Measurements from ENCODE around the gene TUT4.
A peak's percentile ranks its signal among the peaks of the same experiment; 100 is the strongest.

Gene TUT4

GRCh38 chr1:52472384-52472783, 80.5 kb downstream of the TUT4 start:
- DNase-seq (ENCODE audit: low read depth in 3 of 3): no peak

GRCh38 chr1:52469108-52469507, 83.8 kb downstream of the TUT4 start:
- no peak for DNase-seq (ENCODE audit: low read depth in 3 of 3)

- no peak for DNase-seq (ENCODE audit: low read depth in 3 of 3)
These were observed 89.0 kb downstream of the TUT4 start for GRCh38 chr1:52463891-52464290.

GRCh38 chr1:52461821-52462220, 91.1 kb downstream of the TUT4 start:
- DNase-seq (ENCODE audit: low read depth in 3 of 3): no peak

- DNase-seq (ENCODE audit: low read depth in 3 of 3): no peak
These were observed 92.2 kb downstream of the TUT4 start for GRCh38 chr1:52460694-52461093.

DNA sequence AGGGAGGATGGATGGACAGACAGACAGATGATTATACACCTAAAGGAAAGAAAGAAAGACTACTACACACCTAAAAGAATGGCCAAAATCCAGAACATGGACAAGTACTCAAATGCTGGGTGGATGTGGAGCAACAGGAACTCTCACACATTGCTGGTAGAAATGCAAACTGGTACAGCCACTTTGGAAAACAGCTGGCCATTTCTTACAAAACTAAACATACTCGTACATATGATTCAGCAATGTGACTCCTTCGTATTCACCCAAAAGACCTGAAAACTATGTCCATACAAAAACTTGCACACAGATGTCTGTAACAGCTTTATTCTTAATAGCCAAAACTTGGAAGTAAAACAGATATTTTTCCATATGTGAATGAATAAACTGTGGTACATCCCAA, 97.2 kb downstream of the TUT4 start:
- no peak for DNase-seq (ENCODE audit: low read depth in 3 of 3)

DNA sequence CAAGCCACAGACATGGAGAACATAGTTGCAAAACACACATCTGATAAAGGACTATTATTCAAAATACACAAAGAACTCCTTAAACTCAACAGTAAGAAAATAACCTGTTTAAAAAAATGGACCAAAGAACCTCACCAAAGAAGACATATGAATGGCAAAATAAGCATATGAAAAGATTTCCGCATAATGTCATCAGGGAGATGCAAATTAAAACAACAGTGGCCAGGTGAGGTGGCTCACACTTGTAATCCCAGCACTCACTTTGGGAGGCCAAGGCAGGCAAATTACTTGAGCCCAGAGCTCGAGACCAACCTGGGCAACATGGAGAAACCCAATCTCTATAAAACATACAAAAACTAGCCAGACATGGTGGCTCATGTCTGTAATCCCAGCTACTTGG, 98.1 kb downstream of the TUT4 start:
- no peak for DNase-seq (ENCODE audit: low read depth in 3 of 3)

- DNase-seq (ENCODE audit: low read depth in 3 of 3): no peak
These were observed 98.8 kb downstream of the TUT4 start for GRCh38 chr1:52454127-52454526.

DNA sequence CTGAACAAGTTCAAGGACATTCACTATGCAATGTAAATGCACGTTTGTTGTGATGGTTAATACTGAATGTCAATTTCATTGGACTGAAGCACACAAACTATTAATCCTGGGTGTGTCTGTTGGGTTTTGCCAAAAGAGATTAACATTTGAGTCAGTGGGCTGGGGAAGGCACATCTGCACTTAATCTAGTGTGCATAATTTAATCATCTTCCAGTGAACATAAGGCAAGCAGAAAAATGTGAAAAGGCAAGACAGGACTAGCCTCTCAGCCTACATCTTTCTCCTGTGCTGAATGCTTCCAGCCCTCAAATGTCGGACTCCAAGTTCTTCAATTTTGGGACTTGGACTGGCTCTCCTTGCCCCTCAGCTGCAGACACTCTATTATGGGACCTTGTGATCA, 108.4 kb downstream of the TUT4 start:
- DNase-seq (ENCODE audit: low read depth in 3 of 3): no peak

GRCh38 chr1:52439976-52440375, 112.9 kb downstream of the TUT4 start:
- no peak for DNase-seq (ENCODE audit: low read depth in 3 of 3)

DNA sequence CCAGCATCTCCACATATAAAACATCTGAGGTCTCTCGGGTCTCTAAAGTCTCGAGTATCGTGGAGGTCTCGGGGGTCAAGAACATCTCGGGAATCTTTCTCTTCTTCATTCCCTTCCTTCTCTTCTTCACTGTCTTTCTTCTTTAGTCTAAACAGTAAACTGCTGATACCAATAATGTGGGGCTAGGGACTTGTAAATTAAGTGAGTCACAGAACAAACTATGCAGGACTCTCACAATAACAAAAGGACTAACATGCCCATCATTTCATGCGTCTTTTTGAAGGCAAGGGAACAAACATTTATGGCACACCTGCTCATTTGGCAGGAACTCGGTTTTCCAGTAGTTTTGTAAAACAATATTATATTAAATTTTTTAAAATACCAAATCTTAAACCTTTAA, 116.1 kb downstream of the TUT4 start:
- DNase-seq (ENCODE audit: low read depth in 3 of 3): no peak

DNA sequence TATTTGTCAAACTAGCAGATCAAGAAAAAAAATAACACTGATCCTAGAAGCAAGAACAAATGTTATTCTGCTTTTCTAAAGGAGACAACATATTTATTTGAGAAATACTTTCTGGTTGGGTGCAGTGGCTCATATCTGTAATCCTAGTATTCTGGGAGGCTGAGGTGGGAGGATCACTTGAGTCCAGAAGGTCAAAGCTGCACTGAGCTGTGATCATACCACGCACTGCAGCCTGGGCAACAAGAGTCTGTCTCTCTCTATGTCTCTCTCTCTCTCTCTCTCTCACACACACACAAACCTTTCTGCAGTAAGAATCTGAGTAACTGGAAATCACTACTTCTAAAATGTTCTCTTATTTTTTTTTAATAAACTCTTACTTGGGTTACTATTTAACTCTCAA, 117.2 kb downstream of the TUT4 start:
- DNase-seq (ENCODE audit: low read depth in 3 of 3): no peak

- DNase-seq (ENCODE audit: low read depth in 3 of 3): no peak
These were observed 117.7 kb downstream of the TUT4 start for GRCh38 chr1:52435211-52435610.

- no peak for DNase-seq (ENCODE audit: low read depth in 3 of 3)
These were observed 120.1 kb downstream of the TUT4 start for GRCh38 chr1:52432807-52433206.

GRCh38 chr1:52427152-52427551, 125.7 kb downstream of the TUT4 start:
- no peak for DNase-seq (ENCODE audit: low read depth in 3 of 3)

- no peak for DNase-seq (ENCODE audit: low read depth in 3 of 3)
These were observed 126.5 kb downstream of the TUT4 start for GRCh38 chr1:52426371-52426770.

DNA sequence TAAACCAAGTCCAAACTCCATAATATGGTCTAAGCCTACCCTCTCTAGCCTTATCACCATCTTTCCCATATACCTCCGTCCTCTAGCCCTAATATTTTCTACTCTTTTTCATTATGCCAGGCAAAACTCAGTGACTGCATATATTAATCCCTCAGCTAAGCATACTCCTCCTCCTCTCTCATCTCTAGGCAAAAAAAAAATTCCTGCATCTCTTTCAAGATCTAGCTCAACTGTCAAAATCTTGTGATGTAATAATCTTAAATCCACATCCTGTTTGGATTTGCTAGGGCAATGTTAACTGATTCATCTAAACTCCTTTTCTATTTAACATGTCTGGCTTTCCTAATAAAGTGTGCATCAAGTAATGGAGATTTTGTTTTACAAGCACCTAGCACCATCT, 128.1 kb downstream of the TUT4 start:
- DNase-seq (ENCODE audit: low read depth in 3 of 3): no peak

DNA sequence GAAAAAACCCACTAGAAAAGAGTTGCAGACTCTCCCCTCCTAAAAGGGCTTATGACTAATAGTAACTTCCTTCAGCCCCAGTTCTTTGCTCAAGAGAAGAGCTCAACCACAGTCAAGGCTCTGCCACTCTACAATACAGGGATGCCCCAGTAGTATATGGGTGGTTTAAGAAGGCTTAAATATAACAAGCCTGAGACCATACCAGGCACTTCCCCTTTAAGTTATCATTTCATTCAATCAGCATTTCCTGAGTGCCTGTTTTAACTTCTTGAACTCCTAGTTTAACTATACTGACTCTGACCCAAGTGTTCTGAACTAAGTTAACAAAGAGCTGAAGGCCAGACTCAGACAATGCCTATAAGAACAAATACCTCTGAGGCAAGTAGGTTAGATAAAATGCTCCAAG, 128.7 kb downstream of the TUT4 start:
- no peak for DNase-seq (ENCODE audit: low read depth in 3 of 3)

GRCh38 chr1:52423771-52424170, 129.1 kb downstream of the TUT4 start:
- peak; percentile 2 to 44 (median 27) for DNase-seq (ENCODE audit: low read depth in 3 of 3)

DNA sequence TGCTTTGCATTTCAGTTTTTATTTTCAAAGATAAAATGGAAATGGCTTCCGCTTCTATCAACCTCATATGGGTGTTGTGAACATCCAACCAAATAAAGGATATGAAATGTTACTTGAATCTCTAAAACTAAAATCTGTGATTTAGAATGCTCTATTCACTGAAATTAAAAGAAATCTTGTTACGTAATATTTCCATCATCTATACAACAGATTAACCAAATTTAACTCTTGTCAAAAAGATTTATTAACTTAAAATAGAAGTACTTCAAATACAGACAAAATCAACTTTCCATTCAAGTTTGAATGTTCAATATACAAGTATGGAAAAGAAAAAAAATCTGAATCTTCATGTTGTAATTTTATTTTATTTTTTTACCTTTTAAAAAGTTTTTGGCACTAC, 129.8 kb downstream of the TUT4 start:
- DNase-seq (ENCODE audit: low read depth in 3 of 3): no peak

DNA sequence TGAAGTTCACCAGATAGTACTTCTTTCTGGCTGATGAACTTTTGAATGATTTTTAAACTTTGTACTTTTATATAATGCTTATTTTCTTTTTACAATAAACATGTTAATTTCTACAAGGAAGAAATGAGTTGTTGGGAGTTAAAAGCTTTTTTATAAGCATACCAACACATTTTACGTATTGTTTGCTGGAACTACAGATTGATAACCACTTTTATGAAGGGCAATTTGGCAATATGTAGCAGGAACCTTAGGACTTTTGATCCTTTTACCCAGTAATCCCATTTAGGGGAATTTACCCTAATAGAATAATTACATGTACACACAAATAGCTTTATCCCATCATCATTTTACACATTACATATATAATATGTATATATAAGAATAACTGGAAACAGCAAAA, 132.2 kb downstream of the TUT4 start:
- DNase-seq (ENCODE audit: low read depth in 3 of 3): no peak

DNA sequence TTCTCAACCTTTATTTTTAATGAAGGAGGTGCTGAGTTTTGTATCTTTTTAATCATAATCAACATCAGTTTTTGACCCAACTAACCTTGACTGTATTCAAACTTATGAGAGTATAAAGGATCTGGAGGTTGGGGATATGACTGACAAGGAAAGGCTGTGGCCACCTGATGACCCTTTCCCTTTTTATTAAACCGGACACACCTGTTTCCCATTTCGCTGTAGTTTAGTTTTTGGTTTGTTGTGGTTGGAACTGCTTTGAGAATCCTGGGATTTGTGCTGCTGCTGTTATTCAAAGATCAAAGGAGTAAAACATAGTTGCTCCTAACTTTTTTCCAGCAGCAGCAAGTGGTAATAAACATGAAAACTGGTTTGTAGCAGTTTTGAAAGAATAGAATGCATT, 136.1 kb downstream of the TUT4 start:
- DNase-seq (ENCODE audit: low read depth in 3 of 3): no peak

DNA sequence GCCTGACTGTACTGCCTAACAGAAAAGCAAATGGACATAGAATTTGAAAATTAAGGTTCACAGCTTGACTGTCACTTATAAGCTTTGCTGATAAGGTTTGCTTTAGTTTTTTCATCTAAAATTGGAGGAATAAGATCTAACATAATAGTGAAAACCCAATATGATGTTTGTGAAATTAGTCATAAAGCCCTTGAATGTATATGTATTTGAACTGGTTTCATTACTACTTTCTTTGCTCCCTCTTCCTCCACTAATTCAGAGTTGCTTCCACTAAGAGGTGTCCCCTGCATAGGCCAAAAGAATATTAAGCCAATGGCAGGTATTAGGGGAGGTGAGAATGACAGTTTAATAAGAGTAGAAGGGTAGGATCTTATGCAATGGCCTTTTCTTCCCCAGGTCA, 137.9 kb downstream of the TUT4 start:
- no peak for DNase-seq (ENCODE audit: low read depth in 3 of 3)

DNA sequence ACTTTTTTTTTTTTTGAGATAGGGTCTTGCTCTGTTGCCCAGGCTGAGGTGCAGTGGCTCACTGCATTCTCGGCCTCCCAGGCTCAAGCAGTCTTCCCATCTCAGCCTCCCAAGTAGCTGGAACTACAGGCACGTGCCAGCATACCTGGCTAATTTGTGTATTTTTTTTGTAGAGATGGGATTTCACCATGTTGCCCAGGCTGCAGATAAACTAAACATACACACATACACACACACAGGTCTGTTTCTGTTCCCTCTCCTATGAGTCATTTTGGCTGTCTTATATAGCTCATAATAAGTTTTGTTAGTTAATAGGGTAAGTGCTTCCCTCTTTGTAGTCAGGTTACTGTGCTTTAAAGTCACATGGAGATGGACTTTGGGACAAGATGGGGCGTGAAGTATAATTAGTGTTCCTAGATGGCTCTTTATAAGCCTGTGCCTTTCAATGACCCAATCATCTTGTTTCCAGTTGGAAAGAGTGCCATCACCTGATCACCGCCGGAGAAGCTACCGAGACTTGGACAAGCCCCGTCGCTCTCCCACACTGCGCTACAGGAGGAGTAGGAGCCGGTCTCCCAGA, 139.4 kb downstream of the TUT4 start:
- DNase-seq (ENCODE audit: low read depth in 3 of 3): no peak

- DNase-seq (ENCODE audit: low read depth in 3 of 3): no peak
These were observed 147.9 kb downstream of the TUT4 start for GRCh38 chr1:52404975-52405338.

Data from stimulated activated CD4-positive, alpha-beta T cell treated with anti-CD3 and anti-CD28 coated beads, TNF-alpha, amount 100 ng/mL, for 4 hours (primary cell).